OCI-LY7 (cell line): ENCODE data around the gene LIAS.

ENCODE experiments used
- EZH2phosphoT487 ChIP-seq: fragments of 200-600 bp; sonication (generic); IDR thresholded peaks from 2 replicates; pipeline ENCODE4 v1.6.1; 2018; ENCODE audit warnings: low read depth, borderline replicate concordance, mild to moderate bottlenecking, mixed run types, antibody characterized with exemption, low read length, moderate library complexity, mixed read lengths
- TF ChIP-seq, protein P1 (sequence below): fragments of 200-600 bp; sonication (generic); conservative IDR thresholded peaks from 2 replicates; pipeline ENCODE4 v1.5.1; 2014; ENCODE audit warnings: mild to moderate bottlenecking, antibody characterized with exemption, low read length, moderate library complexity, mixed read lengths

DNA sequence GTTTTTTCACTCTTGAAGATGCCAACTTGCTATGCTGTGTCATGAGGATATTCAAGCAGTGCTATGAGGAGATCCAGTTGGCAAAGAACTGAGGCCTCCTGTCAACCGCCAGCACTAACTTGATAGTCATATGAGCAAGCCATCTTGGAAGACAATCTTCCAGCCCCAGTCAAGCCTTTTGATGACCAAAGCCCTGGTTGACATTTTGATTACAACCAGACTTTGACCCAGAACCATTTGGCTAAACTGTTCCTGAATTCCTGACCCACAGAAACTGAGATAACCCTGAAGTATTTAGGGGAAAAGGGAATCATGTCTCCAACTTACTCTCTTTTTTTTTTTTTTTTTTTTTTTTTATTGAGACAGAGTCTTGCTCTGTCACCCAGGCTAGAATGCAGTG is 35.5 kb downstream of the LIAS start:
- TF ChIP-seq, protein P1, sequence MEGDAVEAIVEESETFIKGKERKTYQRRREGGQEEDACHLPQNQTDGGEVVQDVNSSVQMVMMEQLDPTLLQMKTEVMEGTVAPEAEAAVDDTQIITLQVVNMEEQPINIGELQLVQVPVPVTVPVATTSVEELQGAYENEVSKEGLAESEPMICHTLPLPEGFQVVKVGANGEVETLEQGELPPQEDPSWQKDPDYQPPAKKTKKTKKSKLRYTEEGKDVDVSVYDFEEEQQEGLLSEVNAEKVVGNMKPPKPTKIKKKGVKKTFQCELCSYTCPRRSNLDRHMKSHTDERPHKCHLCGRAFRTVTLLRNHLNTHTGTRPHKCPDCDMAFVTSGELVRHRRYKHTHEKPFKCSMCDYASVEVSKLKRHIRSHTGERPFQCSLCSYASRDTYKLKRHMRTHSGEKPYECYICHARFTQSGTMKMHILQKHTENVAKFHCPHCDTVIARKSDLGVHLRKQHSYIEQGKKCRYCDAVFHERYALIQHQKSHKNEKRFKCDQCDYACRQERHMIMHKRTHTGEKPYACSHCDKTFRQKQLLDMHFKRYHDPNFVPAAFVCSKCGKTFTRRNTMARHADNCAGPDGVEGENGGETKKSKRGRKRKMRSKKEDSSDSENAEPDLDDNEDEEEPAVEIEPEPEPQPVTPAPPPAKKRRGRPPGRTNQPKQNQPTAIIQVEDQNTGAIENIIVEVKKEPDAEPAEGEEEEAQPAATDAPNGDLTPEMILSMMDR = no peak
- TF ChIP-seq EZH2phosphoT487 = no peak
